Mesenchymal stem cell (in vitro differentiated cells and primary cell): Measurements from ENCODE around the gene NIT1.

Experiments
- DNase-seq: peaks from one replicate; pipeline ENCODE4 v3.0.0-alpha.2; 2013
- H2AFZ ChIP-seq: one replicate; pipeline ENCODE4 v1.6.1; 2013; ENCODE audit warnings: low read depth, mild to moderate bottlenecking, control low read depth, inconsistent platforms, low read length, moderate library complexity
- H2AK5ac ChIP-seq: 2 replicates; pipeline ENCODE4 v1.6.1; 2013; ENCODE audit warnings: low read length, moderate library complexity, mild to moderate bottlenecking, inconsistent platforms; ENCODE audit not compliant: severe bottlenecking
- H2BK120ac ChIP-seq: one replicate; pipeline ENCODE4 v1.6.1; 2013; ENCODE audit warnings: low read depth, mild to moderate bottlenecking, inconsistent platforms, low read length, moderate library complexity
- H2BK12ac ChIP-seq, 2 experiments: one replicate each; pipeline ENCODE4 v1.6.1; 2013; ENCODE audit warnings: inconsistent platforms in 2 of 2, low read length in 2 of 2, mild to moderate bottlenecking in 2 of 2, moderate library complexity in 2 of 2, control low read depth in 1 of 2
- H2BK15ac ChIP-seq: one replicate; pipeline ENCODE4 v1.6.1; 2013; ENCODE audit warnings: mild to moderate bottlenecking, low read depth, inconsistent platforms; ENCODE audit not compliant: poor library complexity, severe bottlenecking
- H2BK5ac ChIP-seq: 2 replicates; pipeline ENCODE4 v1.6.1; 2013; ENCODE audit warnings: low read depth, mild to moderate bottlenecking, low read length, control low read depth, inconsistent platforms; ENCODE audit not compliant: poor library complexity, severe bottlenecking
- H3K14ac ChIP-seq, 2 experiments: one replicate each; pipeline ENCODE4 v1.6.1; 2013; ENCODE audit warnings: inconsistent platforms in 2 of 2, low read length in 2 of 2, control low read depth in 1 of 2, mild to moderate bottlenecking in 1 of 2, moderate library complexity in 1 of 2
- H3K18ac ChIP-seq, 2 experiments: one replicate each; pipeline ENCODE4 v1.6.1; 2013; ENCODE audit warnings: inconsistent platforms in 2 of 2, low read length in 2 of 2, control low read depth in 1 of 2, low read depth in 1 of 2, mild to moderate bottlenecking in 1 of 2
- H3K23ac ChIP-seq, 2 experiments: one replicate each; pipeline ENCODE4 v1.6.1; 2013; ENCODE audit warnings: inconsistent platforms in 2 of 2, low read length in 2 of 2, mild to moderate bottlenecking in 2 of 2, moderate library complexity in 2 of 2, control low read depth in 1 of 2
- H3K27ac ChIP-seq: 2 replicates; pipeline ENCODE4 v1.5.1; 2013; ENCODE audit warnings: mild to moderate bottlenecking, moderate library complexity, low read length, control low read depth, inconsistent platforms; ENCODE audit not compliant: poor library complexity, severe bottlenecking
- H3K27me3 ChIP-seq, 2 experiments: 2 replicates each; pipeline versions ENCODE4 v1.6.1 to v1.7.0; 2013; ENCODE audit warnings: low read length in 2 of 2, mild to moderate bottlenecking in 2 of 2, moderate library complexity in 2 of 2, control low read depth in 1 of 2, inconsistent platforms in 1 of 2; ENCODE audit not compliant: control insufficient read depth in 1 of 2, insufficient read depth in 1 of 2
- H3K36me3 ChIP-seq, 2 experiments: 2 replicates each; pipeline versions ENCODE4 v1.6.1 to v1.7.0; 2013; ENCODE audit warnings: low read length in 2 of 2, control low read depth in 1 of 2, inconsistent platforms in 1 of 2, low read depth in 1 of 2, mild to moderate bottlenecking in 1 of 2; ENCODE audit not compliant: insufficient read depth in 2 of 2, control insufficient read depth in 1 of 2
- H3K4ac ChIP-seq, 2 experiments: one replicate each; pipeline ENCODE4 v1.6.1; 2013; ENCODE audit warnings: inconsistent platforms in 2 of 2, low read length in 2 of 2, mild to moderate bottlenecking in 2 of 2, moderate library complexity in 2 of 2, control low read depth in 1 of 2, low read depth in 1 of 2
- H3K4me1 ChIP-seq: 2 replicates; pipeline ENCODE4 v1.6.1; 2013; ENCODE audit warnings: low read depth, low read length, control low read depth; ENCODE audit not compliant: control insufficient read depth, insufficient read depth
- H3K4me2 ChIP-seq: 2 replicates; pipeline ENCODE4 v1.6.1; 2013; ENCODE audit warnings: low read length, mild to moderate bottlenecking, inconsistent platforms; ENCODE audit not compliant: poor library complexity, severe bottlenecking
- H3K4me3 ChIP-seq, 2 experiments: 2 replicates each; pipeline versions ENCODE4 v1.5.1 to v1.7.0; 2013; ENCODE audit warnings: low read length in 2 of 2, mild to moderate bottlenecking in 2 of 2, control low read depth in 1 of 2, low read depth in 1 of 2; ENCODE audit not compliant: insufficient read depth in 1 of 2
- H3K79me1 ChIP-seq: replicated peaks from 2 replicates; pipeline ENCODE4 v1.6.1; 2013; ENCODE audit warnings: mild to moderate bottlenecking, control low read depth, low read length, inconsistent platforms; ENCODE audit not compliant: poor library complexity, severe bottlenecking
- H3K9ac ChIP-seq: 2 replicates; pipeline ENCODE4 v1.7.0; 2013; ENCODE audit warnings: mild to moderate bottlenecking, low read length, moderate library complexity
- H3K9me3 ChIP-seq: 2 replicates; pipeline ENCODE4 v1.7.0; 2013; ENCODE audit warnings: mild to moderate bottlenecking, low read length; ENCODE audit not compliant: control insufficient read depth
- H4K8ac ChIP-seq: one replicate; pipeline ENCODE4 v1.6.1; 2013; ENCODE audit warnings: inconsistent platforms, mild to moderate bottlenecking, low read length, moderate library complexity
- H4K91ac ChIP-seq: one replicate; pipeline ENCODE4 v1.6.1; 2013; ENCODE audit warnings: mild to moderate bottlenecking, low read length, inconsistent platforms
- WGBS: methylation state at CpG from one replicate; pipeline ENCODE4 v1.1.7; 2013; ENCODE audit warnings: mixed read lengths; 5-methylcytosine and 5-hydroxymethylcytosine counted together

Gene NIT1

DNA sequence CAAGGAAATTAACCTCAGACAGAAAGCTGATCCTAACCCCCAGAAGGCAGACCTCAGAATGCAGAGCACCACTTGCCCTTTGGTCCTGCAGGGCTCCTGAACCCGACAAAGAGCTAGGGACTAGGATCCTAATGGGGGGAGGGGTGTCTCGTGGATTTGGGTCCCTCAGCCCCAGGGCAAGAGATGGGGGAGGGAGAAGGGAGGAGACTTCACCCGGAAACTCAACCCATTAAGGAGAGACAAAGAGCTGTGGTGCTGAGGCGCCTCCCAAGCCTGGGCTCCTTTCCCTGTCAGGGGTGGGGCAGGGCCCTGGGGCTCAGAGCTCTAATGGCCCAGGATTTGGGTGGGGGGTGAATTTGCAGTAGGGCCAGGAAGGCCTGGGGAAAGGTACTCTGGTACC, 31.4 kb upstream of the NIT1 start:
- no peaks in the 10 kb centered on the region for H3K79me1 ChIP-seq
- no peaks in the 10 kb centered on the region for H3K27me3 ChIP-seq
- H4K91ac ChIP-seq, result no peak overlapping the region
- H3K27ac ChIP-seq, result no peak overlapping the region
- no peak overlapping the region for H3K23ac ChIP-seq
- peak overlapping the region in 1 of 2 experiments; percentile 13 for H3K4ac ChIP-seq
- DNase-seq, result no peak
- 69% methylated on average over 4 of the region's 4 CpGs for WGBS
- no peak overlapping the region for H3K9ac ChIP-seq
- no peak overlapping the region for H3K4me2 ChIP-seq
- H3K36me3 ChIP-seq, result no peaks in the 10 kb centered on the region
- no peak overlapping the region for H2BK5ac ChIP-seq
- no peak overlapping the region for H2AFZ ChIP-seq
- no peak overlapping the region for H3K14ac ChIP-seq
- H3K4me3 ChIP-seq, result no peak overlapping the region
- peaks cover 26% of the 10 kb centered on the region for H3K4me1 ChIP-seq
- H2AK5ac ChIP-seq, result no peak overlapping the region
- no peak overlapping the region for H2BK120ac ChIP-seq
- no peaks in the 10 kb centered on the region for H3K9me3 ChIP-seq
- no peak overlapping the region for H3K18ac ChIP-seq
- H2BK15ac ChIP-seq, result no peak overlapping the region
- no peak overlapping the region for H4K8ac ChIP-seq
- H2BK12ac ChIP-seq, result no peak overlapping the region

GRCh38 chr1:161088587-161089110, 29.3 kb upstream of the NIT1 start:
- WGBS, result 62% methylated on average over 3 of the region's 3 CpGs
- H2BK120ac ChIP-seq, result no peak overlapping the region
- DNase-seq, result no peak
- H2BK12ac ChIP-seq, result no peak overlapping the region
- H2AK5ac ChIP-seq, result no peak overlapping the region
- no peak overlapping the region for H3K4me2 ChIP-seq
- no peak overlapping the region for H3K18ac ChIP-seq
- H3K23ac ChIP-seq, result no peak overlapping the region
- H3K79me1 ChIP-seq, result no peaks in the 10 kb centered on the region
- H4K8ac ChIP-seq, result no peak overlapping the region
- H3K27ac ChIP-seq, result no peak overlapping the region
- H2BK5ac ChIP-seq, result no peak overlapping the region
- H3K4me1 ChIP-seq, result peaks cover 24% of the 10 kb centered on the region
- H3K9ac ChIP-seq, result peak overlapping the region; percentile 43
- no peak overlapping the region for H4K91ac ChIP-seq
- H3K4me3 ChIP-seq, result no peak overlapping the region
- H3K4ac ChIP-seq, result no peak overlapping the region
- no peak overlapping the region for H3K14ac ChIP-seq
- H3K36me3 ChIP-seq, result no peaks in the 10 kb centered on the region
- H3K27me3 ChIP-seq, result no peaks in the 10 kb centered on the region
- no peak overlapping the region for H2AFZ ChIP-seq
- H3K9me3 ChIP-seq, result no peaks in the 10 kb centered on the region
- no peak overlapping the region for H2BK15ac ChIP-seq

DNA sequence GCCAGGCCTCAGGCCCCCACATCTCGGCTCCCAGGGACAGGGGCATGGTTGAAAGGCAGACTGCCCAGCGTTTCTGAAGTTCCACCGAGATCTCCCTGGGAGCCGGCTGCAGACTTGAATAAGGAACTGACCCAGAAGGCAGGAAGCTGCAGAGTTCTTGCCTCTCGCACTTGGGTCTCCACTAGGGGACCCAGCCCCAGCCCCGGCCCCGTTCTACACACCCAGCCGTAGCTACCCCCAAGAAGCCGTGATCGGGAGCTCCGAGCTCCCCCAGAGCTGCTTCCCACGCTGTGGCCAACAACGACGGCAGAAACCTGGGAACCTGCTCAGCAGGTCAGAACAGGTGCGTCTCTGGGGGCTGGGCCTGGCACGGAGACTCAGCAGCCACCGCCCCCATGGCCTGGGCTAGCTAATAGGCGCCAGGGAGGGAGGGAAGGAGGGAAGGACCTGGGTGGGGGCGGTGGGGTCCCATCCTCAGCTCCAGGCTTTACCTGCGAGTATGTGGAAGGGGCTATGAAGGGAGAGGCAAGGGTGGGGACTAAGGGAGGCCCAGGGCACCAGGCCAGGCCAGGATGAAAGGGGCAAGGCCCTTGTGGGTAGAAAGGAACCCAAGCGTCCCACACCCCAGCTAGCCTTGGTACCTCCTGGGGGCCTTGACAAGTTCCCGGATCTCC, 28.5 kb upstream of the NIT1 start, which contains the start of gene NECTIN4:
NECTIN4 (minus strand) TSS at position 308 of the 674 bp plus-strand sequence; CDS start at position 46, 262 bp downstream.
- no peak within 1 kb of the TSS for H3K4me2 ChIP-seq
- H3K23ac ChIP-seq, result no peak within 1 kb of the TSS
- H4K8ac ChIP-seq, result no peak within 1 kb of the TSS
- no peak within 1 kb of the TSS for H4K91ac ChIP-seq
- H2AFZ ChIP-seq, result no peak within 1 kb of the TSS
- no peak within 1 kb of the TSS for H2BK15ac ChIP-seq
- H3K18ac ChIP-seq, result no peak within 1 kb of the TSS
- DNase-seq, result no peak
- H3K9me3 ChIP-seq, result no peaks in the 10 kb centered on the region
- no peak within 1 kb of the TSS for H2AK5ac ChIP-seq
- no peak within 1 kb of the TSS for H2BK120ac ChIP-seq
- H3K9ac ChIP-seq, result peak within 1 kb of the TSS; percentile 43
- no peak within 1 kb of the TSS for H2BK12ac ChIP-seq
- no peaks in the 10 kb centered on the region for H3K79me1 ChIP-seq
- no peak within 1 kb of the TSS for H3K27ac ChIP-seq
- H3K36me3 ChIP-seq, result no peaks in the 10 kb centered on the region
- no peaks in the 10 kb centered on the region for H3K27me3 ChIP-seq
- no peak within 1 kb of the TSS for H3K4me3 ChIP-seq
- H3K4ac ChIP-seq, result no peak within 1 kb of the TSS
- H3K4me1 ChIP-seq, result peaks cover 19% of the 10 kb centered on the region
- 76% methylated on average over 22 of the region's 22 CpGs for WGBS
- no peak within 1 kb of the TSS for H3K14ac ChIP-seq
- no peak within 1 kb of the TSS for H2BK5ac ChIP-seq

DNA sequence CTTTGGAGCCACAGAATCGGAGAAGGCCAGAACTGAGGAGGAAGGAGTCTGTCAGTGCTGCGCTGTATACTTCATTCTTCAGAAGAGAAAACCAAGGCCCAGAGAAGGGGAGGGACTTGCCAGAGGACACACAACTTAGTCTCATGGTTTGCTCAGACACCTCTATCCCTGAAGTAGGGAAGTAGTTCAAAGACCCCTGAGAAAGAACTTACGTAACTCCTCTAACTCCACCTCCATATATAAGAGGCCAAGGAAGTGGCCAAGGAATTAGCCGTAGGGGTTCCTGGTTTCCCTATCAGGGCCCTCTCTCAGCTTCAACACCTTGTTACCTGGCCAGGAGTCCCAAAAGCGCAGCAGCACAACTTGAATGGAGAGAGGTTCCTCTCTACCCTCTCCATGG, 28.0 kb upstream of the NIT1 start:
- no peak overlapping the region for H2BK12ac ChIP-seq
- H3K4me1 ChIP-seq, result peaks cover 14% of the 10 kb centered on the region
- H4K8ac ChIP-seq, result no peak overlapping the region
- no peaks in the 10 kb centered on the region for H3K36me3 ChIP-seq
- no peak overlapping the region for H3K9ac ChIP-seq
- H3K23ac ChIP-seq, result no peak overlapping the region
- H3K18ac ChIP-seq, result no peak overlapping the region
- no peak overlapping the region for H2BK5ac ChIP-seq
- no peak overlapping the region for H3K27ac ChIP-seq
- no peak overlapping the region for H2BK15ac ChIP-seq
- no peak overlapping the region for H3K4me3 ChIP-seq
- H3K27me3 ChIP-seq, result no peaks in the 10 kb centered on the region
- no peak overlapping the region for H2BK120ac ChIP-seq
- H4K91ac ChIP-seq, result no peak overlapping the region
- no peak overlapping the region for H2AFZ ChIP-seq
- no peak overlapping the region for H3K14ac ChIP-seq
- no peak overlapping the region for H3K4ac ChIP-seq
- no peaks in the 10 kb centered on the region for H3K79me1 ChIP-seq
- H2AK5ac ChIP-seq, result no peak overlapping the region
- DNase-seq, result no peak
- H3K4me2 ChIP-seq, result no peak overlapping the region
- WGBS, result 96% methylated on average over 5 of the region's 5 CpGs
- no peaks in the 10 kb centered on the region for H3K9me3 ChIP-seq
